ENCODE measurements around the gene NEMP1. TPM values are rescaled to one million over a fixed set of nuclear protein-coding genes. Genes with fewer than 3 reads are reported as not detected.

Gene NEMP1
- total and polyA plus RNA-seq, 10 of the 15 experiments (the other 5 are each of a cell fraction or from before 2014, with no cell fraction given), result 4.0 to 45.9 (median 19.8) TPM

GRCh38 chr12:57049119-57049446, 29.5 kb downstream of the NEMP1 start:
- H3K36me3 ChIP-seq (ENCODE audit: control insufficient read depth in 2 of 2, insufficient read depth in 2 of 2, low read length in 1 of 2), result no peaks in the 10 kb centered on the region
- no peaks in the 10 kb centered on the region; a peak in 1 of 4 replicates for H3K27me3 ChIP-seq (replicated peaks in 1 of 2; ENCODE audit: control insufficient read depth in 2 of 2, insufficient read depth in 2 of 2, low read length in 1 of 2)
- ChIA-PET POLR2A (no interaction called here), CTCF (interaction anchor here (1.4 to 2.5 kb wide), 2 partner anchors 11 to 24 kb away, joined by 3 to 9 read pairs; no protein-coding TSS in a partner anchor), SMC1A (ENCODE audit: uncharacterized antibody, unreplicated experiment) (interaction anchor here (0.6 kb wide), 2 partner anchors 45 to 437 kb away, joined by 3 to 4 read pairs; no protein-coding TSS in a partner anchor), RAD21 (ENCODE audit: unreplicated experiment) (interaction anchor here (1.2 kb wide), 1 partner anchor 40 kb away, joined by 3 read pairs; no protein-coding TSS in a partner anchor)
- DNase-seq (ENCODE audit: low read depth, low spot score) (no peak), ATAC-seq (no peak), FAIRE-seq (no peak)
- no TSS peak for BruUV-seq (replicated peaks)
- no peaks in the 10 kb centered on the region; the same call in 2 of the 3 replicates for H3K9me3 ChIP-seq (replicated peaks; ENCODE audit: control insufficient read depth, insufficient read depth, low read length)
- TF ChIP-seq SREBF2 (IDR thresholded peaks at IDR 0.05; ENCODE audit: low read length) (no peak), POLR2AphosphoS5 (IDR thresholded peaks at IDR 0.05; ENCODE audit: low read length) (no peak), TBL1XR1 (IDR thresholded peaks at IDR 0.05; ENCODE audit: low read depth, low read length) (no peak), NR2C2 (IDR thresholded peaks at IDR 0.05; ENCODE audit: borderline replicate concordance, control insufficient read depth, insufficient read length, low read depth) (no peak), JUNB (IDR thresholded peaks at IDR 0.05) (no peak), POLR2A (IDR thresholded peaks at IDR 0.05; ENCODE audit: low read depth, low read length) (no peak), MEF2A (IDR thresholded peaks at IDR 0.05; ENCODE audit: insufficient read depth, low read depth, low read length) (no peak), NBN (IDR thresholded peaks at IDR 0.05) (no peak), GATAD2B (conservative IDR thresholded peaks at IDR 0.05; ENCODE audit: low read depth) (no peak), ELK1 (IDR thresholded peaks at IDR 0.05; ENCODE audit: low read depth, low read length) (no peak), FOS (IDR thresholded peaks at IDR 0.05; ENCODE audit: borderline replicate concordance, extremely low read depth, insufficient read length) (no peak), EZH2 (IDR thresholded peaks at IDR 0.05; ENCODE audit: borderline replicate concordance, control insufficient read depth, low read depth, low read length) (no peak), CEBPB (IDR thresholded peaks at IDR 0.05; ENCODE audit: borderline replicate concordance in 1 of 2, low read depth in 2 of 2, low read length in 2 of 2) (no peak), MAX (IDR thresholded peaks at IDR 0.05; ENCODE audit: low read depth, low read length) (no peak), ZNF207 (IDR thresholded peaks at IDR 0.05; ENCODE audit: borderline replicate concordance) (no peak), RELA (IDR thresholded peaks at IDR 0.05; ENCODE audit: borderline replicate concordance, partially characterized antibody) (no peak), ZBTB33 (IDR thresholded peaks at IDR 0.05) (no peak)
- WGBS (ENCODE audit: insufficient coverage, insufficient replicate concordance, low lambda C conversion rate, missing lambda C conversion rate), result 95% methylated on average over 4 of the region's 4 CpGs
- H3K4me2 ChIP-seq (ENCODE audit: control insufficient read depth, insufficient read depth), result no peak overlapping the region
- peaks cover 15% of the 10 kb centered on the region for H3K4me1 ChIP-seq (ENCODE audit: control insufficient read depth, insufficient read depth, low read length)
- no peaks in the 10 kb centered on the region for H4K20me1 ChIP-seq (ENCODE audit: control insufficient read depth, insufficient read depth)
- no peaks in the 10 kb centered on the region for H3K79me2 ChIP-seq (ENCODE audit: control insufficient read depth, insufficient read depth, low read length)
- in situ Hi-C loops (cut with MboI) (no loop called here), intact Hi-C loops (cut with micrococcal nuclease; ENCODE audit: unreplicated experiment) (no loop called here)
- no peak overlapping the region for H3K4me3 ChIP-seq
- no peak overlapping the region for H3K9ac ChIP-seq (ENCODE audit: control insufficient read depth, insufficient read depth, low read length)
- H2AFZ ChIP-seq (ENCODE audit: control insufficient read depth, low read depth, low read length), result no peak overlapping the region
- H3K27ac ChIP-seq (ENCODE audit: control insufficient read depth, insufficient read depth), result no peak overlapping the region
